HG02763 (cell line): ENCODE data around the gene AATK.

Source experiments
- ATAC-seq: cut with Tn5 transposase; IDR thresholded peaks from one replicate; pipeline ENCODE4 v1.9.1; 2021; ENCODE audit warnings: mild to moderate bottlenecking, moderate library complexity; ENCODE audit not compliant: unreplicated experiment

The AATK gene

DNA sequence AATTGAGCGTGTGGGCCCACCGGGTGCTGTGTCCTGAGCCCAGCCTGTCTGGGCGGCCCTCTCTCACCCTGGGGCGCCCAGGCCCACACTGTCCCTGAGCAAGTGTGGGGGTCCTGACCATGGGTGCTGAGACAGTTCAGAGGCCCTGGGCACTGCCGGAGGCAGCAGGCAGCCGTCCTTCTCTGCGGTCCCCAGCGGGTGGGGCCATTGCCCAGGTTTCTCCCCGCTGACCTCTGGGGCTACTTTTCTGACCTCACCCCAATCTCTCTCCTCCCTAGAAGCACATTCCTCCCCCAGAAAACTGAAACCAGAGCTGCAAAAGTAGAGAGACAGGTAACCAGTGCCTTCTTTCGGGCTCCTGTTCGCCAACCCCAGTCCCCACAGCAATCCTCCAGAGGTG, 36.7 kb downstream of the AATK start:
- no peak for ATAC-seq

DNA sequence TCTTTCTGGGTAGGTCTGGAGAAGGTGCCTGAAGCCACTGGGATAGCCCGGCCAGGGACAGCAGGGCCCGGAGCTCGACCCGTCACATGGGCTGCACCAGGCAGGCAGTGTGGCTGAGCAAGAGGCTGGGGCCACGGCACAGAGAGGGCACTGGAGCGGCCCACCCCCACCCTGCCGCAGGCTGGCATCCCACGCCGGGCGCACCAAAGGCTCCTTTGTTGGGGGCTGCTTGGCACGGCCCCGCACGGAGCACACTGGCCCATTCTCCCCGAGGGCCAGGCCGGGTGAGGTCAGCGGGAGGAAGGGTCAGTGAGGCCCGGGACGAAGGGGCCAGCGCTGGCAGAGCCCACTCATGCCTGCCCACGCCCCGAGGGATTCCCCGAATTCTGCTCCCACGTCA, 37.2 kb downstream of the AATK start:
- no peak for ATAC-seq

DNA sequence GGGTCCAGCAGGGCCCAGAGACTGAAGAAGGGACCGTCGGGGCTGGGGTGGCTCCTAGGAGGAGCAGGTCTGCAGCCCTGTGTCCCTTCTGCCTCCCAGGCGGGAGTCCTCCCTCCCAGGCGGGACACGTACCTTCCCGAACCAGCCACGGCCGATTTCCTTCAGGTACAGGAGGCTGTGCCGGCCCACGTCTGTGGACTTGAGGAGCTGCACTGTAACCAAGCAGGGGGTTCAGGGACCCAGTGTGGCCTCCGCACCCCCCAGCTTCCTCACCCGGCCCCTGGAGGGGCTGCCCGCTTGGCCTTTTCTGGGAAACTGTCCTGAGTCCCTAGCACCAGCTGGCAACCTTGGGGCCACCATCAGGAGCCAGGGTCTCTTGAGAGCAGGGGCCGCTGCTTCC, 37.7 kb downstream of the AATK start:
- no peak for ATAC-seq

DNA sequence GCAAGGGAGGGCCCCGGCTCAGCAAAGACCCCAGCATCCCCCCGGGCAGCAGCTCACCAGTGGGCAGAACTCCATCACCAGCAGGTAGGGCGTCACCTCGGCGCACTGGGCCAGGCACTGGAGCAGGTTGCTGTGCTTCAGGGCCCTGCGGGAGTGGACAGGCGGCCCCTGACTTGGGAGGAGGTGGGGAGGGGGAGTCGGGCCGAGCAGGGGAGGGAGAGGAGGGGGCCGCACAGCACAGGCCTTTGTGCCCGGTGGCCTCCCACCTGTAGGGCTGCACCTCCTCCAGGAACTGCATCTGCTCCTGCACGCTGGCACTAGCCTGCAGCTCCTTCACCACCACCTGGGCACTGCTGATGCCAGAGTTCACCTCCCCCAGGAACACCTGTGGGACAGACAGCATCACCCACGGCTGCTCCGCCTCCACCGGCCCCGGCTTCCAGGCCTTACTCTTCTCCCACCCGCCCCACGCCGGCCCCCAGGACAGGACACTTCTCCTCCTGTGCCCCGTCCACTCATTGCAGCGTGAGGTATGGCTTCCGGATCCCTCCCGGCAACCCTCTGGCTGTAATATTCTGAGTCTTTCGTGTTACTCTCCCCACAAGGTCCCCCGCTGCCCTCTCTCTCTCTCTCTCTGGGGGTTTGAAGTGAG, 38.4 kb downstream of the AATK start:
- no peak for ATAC-seq

DNA sequence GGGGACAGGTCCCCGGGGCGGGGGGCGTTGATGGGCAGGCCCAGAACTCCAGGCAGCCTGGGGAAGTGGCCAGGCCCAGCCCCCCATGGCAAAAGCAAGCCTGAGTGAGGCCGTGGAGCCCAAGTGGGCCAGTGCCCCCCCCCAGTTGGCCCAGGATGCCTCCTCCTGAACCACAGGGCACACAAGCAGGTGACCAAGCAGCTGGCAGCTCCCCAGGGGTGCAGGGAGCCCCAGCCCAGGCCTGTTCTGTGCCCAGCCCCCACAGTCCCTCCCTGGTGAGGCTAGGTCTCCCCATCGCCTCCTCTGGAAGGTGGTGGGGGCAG, 38.9 kb downstream of the AATK start:
- ATAC-seq: no peak

DNA sequence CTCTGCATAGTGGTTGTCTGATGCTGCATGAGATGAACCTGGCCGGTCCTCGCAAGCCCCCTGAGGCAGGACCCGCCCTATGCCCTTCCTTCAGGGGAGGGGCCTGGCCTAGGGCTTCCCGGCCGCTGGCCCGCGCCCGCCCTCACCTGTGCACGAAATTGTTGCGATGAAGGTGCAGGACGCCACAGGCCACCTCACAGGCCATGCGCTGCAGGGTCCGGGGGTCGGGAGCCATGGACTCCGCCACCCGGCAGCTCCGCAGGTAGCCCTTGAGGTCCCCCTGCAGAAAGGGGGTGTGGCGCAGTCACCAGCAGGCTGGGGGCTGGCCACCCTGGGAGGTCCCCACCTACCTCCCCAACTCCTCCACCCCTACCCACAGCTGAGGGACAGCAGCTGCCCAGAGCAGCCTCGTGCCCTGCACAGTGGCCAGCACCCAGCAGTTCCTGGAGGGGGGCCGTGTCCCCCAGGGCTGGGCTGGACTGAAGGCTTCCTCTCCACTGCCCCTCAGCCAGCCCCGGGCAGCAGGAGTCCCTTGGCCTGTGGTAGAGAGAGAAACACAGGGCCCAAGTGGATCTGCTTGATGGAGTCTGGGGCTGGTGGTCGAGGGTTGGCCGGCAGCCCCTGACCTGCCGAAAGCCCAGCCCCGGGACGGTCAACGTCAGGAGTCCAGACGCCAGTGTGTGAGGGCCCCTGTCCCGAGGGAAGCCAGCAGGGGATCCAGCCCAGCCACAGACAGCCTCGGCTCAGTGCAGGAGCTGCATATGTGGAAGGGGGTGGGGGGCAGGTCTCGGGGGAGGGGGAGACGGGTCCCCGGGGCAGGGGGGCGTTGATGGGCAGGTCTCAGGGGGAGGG, 39.5 kb downstream of the AATK start:
- ATAC-seq: no peak

DNA sequence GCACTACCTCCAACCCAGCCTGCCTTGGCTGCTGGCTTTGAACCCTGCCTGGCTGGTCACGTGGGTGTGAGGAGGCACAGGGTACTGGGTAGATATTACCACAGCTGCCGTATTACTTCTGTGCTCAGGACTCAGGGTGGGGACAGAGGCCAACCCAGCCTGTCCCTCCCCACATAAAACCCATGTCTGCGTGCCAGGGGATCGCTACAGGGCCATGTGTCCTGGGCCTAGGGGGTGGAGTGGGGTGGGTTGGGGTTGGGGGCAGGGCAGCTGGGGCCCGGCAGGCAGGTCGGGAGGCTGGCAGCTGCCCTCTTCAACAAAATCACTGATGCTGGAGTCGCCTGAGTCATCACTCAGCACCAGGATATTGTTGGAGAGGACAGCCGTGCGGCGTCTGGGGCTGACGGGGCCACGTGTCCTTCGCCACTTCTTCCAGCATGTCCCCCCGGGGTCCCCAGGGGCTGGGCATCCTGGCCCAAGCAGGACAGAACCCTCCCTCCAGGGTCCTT, 40.4 kb downstream of the AATK start:
- no peak for ATAC-seq

DNA sequence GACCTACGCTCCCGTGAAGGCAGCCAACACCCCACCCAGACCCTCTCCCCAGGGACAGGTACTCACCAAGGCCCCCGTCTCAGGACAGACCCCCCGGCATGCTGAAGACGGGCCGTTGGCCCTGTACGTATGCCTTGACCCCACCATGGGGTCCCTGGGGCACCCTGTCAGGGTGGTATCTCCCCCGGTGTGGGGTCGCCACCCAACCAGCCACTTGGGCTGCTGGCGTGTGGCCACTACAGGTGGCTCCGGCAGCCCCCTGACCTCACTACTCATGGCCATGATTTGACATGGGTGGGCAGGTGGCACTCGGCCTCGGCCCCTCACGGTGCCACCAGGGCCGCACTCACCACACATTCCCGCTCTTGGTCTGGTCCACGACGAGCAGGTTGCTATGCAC, 41.6 kb downstream of the AATK start:
- ATAC-seq: no peak

DNA sequence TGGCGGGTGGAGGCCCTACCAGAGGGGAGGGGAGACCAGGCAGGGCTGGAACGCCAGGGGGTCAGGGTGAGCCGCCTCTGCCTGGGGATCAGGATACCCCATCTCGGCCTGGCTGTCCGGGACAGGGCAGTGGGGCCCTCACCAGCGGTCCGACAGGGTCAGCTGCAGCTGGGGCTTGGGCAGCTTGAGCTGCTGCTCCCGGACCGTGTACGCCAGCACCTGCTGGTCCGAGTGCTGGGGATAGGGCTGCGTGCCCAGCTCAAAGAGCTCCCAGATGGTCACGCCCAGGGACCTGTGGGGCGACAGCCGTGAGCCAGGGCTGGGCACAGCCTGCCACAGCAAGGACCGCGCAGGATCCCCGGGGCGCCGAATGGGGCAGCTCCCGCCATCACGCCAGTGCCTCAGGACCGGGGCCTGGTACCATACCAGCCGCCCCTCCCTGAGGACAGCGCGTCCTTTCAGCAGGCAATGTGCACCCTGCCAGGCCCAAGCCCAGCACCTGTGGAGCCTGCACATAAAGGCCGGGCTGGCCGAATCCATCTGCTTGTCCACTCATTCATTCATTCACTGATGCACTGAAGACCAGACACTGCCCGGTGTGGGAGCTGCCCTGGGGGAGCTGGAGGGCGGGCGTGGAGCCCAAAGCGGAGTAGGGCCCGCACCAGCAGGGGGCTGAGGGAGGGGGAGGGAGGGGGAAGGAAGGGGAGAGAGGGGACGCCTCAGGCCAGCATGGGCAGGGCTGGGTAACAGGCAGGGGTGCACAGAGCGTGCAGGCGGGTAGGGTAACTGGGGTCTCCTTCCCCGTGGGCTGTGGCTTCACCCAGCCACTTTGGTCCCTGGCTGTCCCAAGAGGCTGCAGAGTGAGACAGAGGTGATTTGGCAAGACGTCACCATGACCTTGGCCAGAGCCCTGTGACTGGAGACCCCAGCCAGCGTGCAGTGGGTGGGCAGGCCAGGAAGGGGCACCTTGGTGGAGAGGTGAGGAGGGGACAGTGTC, 42.7 kb downstream of the AATK start:
- ATAC-seq: no peak

DNA sequence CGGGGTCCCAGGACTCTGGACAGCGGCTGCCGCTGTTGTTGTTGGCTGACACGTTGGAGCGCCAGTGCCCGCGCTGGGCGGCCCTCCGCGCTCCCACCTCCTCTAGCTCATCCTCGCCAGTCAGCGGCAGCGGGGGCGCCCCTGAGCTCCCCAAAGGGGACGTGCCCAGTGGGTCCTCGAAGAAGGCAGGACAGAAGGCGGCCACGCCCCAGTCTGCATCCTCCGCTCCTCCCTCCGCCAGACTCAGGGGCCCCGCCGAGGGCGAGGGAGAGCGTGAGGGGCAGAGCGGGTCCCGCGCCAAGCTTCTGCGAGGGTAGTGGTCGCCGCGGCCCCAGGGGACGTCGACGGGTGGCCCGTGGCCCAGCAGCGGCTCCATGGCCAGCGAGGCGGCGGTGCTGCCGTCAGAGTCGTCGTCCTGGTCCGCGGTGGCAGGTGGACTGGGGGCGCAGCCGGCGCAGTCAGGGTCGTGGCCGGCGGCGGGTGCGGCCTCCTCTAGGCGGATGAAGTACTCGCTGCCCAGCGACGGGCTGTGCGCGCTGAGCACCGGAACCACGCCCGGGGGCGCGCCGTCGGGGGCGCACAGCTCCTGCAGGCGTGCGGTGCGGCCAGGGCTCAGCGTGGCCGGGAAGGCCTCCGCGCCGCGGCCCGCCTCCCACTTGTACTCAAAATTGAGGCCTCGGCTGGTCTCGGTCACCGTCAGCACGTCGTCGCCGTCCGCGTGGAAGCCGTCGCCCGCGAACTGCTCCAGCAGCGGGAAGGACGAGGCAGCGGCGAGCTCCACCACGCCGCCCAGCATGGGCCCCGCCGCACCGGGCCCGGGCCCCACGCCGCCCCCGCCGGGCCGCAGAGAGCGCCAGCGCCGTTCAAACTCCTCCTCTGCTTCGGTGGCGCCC, 43.9 kb downstream of the AATK start:
- no peak for ATAC-seq

DNA sequence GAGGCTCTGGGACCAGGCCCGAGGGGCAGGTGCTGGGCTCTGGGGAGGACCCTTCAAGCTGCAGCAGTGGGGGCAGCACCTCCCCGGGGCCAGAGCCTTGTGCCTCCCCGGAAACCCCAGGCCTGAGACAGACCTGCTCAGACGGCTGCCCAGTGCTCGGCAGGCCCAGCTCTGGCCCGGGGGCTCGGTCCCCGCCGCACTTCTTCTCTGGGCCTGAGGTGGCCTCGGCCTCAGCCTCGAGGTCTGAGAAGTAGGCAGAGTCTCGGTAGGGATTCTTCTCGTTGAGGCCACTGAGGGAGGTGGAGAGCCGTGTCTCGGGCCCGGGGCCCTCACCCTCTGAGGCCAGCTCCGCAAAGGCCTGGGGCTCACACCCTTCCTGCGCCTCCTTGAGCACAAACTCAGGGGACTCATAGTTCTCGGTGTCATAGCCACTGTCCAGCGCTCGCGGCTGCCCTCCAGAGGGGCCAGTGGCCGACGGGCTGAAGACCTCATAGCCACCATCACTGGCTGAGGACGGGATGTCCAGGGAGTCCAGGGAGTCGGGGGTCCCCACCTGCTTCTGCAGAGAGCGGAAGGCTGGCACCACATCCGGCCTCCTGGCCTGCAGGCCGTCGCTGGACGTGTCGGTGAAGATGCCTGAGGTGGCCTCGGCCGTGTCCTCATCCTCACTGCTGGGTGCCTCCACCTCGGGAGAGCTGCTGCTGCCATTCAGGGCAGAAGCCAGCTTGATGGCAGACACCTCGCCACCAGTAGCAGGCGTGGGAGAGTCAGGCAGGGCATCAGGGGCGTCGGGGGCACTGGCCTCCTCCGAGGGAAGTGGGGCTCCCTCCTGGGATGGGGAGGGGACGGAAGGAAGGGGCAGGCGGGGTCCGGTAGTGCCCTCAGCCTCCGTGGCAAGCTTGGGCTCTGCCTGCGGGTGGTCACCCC, 45.1 kb downstream of the AATK start:
- no peak for ATAC-seq

DNA sequence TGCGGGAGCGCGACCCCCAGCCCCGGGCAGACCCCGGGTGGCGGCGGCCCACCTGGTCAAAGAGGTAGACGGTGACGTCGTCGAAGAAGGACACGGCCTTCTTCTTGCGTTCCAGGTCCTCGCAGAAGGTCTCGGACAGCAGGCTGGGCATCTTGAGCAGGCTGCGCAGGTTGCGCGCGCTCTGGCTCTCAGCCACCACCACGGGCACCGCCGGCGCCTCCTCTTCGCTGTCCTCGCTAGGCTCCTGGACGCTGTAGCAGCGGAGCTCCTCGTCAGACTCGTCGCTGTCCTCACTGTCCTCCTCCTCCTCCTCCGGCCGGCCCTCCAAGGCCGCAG, 45.9 kb downstream of the AATK start:
- ATAC-seq: no peak

DNA sequence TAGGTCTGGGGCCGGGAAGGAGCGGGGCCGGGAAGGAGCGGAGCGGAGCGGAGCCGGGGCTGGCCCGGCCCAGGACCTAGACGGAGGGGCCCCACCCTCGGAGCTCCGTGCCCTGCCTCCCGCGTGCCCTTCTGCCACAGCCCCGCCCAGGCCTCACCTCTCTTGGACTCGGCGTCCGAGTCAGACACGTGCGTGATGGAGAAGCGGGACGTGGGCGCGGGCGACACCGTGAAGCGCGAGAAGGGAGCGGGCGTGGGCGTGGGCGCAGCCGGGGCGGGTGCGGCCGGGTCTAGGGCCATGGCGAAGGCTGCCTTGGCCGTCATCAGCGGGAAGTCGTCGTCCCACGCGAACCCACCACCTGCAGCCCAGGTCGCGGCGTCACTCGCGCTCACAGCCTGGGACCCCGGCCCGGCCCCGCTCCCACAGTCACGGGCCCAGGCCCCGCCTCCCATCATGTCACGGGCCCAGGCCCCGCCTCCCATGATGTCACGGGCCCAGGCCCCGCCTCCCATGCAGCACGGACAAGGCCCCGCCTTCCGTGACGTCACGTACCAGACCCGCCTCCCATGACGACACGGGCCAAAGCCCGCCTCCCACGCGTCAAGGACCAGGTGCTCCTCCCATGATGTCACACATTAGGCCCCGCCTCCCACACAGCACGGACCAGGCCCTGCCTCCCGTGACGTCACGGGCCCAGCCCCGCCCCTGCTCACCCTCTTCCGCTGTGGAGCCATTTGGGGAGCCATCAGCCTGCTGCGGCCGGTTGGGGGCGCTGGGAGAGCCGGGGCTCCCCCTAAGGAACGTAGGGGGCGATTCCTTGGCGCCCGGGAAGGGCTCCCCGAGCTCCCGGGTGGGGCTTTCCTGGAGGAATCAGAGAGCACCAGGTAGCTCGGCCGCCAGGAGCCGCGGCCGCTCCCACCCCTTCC, 46.5 kb downstream of the AATK start:
- no peak for ATAC-seq

DNA sequence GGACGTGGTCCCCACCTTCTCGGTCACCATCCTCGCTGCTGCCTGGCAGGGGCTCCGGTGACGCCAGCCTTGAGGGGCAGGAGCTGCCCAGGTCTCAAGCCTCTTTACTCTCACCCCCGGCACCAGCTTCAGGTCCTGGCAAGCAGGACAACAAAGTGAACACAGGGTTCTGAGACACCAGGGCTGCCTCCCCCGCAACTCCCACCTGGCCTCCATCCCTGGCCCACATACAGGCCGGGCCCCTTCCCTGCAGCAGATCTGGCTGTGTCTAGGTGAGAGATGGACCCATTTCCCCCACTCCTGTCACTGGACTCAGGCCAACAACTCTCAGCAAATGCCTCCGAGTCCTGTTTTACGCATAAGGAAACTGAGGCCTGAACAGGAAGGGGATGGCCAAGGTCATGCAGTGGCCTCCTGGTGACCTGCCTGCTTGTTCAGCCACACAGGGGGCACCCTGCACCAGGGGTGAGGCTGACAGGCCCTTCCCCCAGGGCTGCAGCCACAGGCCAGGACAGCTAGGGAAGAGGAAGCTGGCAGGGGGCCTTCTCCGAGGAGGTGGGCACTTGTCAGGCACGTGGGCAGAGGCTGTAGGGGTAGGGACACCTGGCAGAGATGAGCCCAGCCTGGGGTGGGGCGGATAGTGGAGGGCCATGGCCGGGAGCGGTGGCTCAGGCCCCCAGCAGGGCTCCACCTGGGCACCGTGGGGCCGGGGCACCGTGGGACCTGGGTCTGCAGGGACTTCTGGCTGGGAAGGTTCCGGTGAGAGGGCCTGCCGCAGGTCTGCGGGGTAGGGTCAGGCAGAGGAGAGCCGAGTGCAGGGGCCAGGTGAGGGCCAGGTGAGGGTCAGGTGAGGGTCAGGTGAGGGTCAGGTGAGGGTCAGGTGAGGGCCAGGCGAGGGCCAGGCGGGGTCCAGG, 47.5 kb downstream of the AATK start:
- no peak for ATAC-seq

DNA sequence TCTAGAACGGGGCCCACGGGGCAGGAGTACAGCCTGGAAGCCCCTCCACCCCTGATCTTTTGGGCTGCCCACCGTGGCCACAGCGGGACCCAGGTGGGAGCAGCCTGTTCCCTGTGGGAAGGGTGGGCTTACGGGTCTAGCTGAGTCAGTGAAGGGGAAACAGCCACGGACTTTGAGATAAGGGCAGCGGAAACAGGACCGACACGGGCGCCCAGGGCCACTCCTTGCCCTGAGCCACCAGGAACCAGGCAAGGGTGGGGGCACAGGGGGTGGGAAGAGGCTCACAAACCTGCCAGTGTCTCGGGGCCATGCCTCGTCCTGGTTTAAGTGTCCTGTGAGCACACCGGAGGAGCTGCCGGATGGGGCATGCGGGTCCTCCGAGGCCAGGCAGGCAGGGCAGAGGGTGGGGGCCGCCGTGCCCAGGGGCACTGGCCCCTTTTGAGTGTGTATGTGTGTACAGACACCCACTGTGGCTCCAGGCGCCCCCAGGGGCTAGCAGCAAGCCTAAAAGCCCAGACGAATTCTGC, 48.3 kb downstream of the AATK start:
- ATAC-seq: no peak

DNA sequence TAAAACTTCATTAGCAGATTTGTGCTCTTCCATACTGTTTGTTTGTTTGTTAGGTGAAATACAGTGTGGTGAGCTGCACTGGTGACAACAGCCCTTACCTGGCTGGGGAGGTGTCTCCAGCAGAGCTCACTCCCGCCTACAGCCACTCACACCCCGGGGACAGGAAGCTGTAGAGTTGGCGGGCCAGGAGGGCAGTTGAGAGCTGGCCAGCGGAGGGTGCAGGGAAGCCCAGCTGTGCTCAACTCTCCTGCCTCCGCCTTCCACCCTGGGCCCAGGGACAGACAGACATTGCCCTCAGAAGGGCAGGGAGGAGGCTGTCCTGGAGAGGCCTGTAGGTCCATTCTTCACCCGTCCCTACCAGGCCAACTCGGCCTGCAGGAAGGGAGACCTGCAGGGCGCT, 49.3 kb downstream of the AATK start:
- ATAC-seq: no peak
